H1 (cell line): ENCODE measurements around the gene NDUFS7.

Experiments used
- POLR2A ChIP-seq, 2 experiments: IDR thresholded peaks; 1 replicate in 1 of 2; 2 replicates in 1 of 2; pipeline ENCODE4 v1.6.1; 2011; ENCODE audit warnings: low read depth in 2 of 2, low read length in 2 of 2, mild to moderate bottlenecking in 2 of 2; ENCODE audit errors: control extremely low read depth in 1 of 2
- RAD21 ChIP-seq, 2 experiments: IDR thresholded peaks in 1 of 2; conservative IDR thresholded peaks in 1 of 2; 2 replicates each; pipeline ENCODE4 v1.6.1; 2011; ENCODE audit warnings: low read depth in 2 of 2, low read length in 2 of 2, improper control_type of control experiment in 1 of 2, inconsistent platforms in 1 of 2, mild to moderate bottlenecking in 1 of 2, moderate library complexity in 1 of 2
- RFX5 ChIP-seq: IDR thresholded peaks from 2 replicates; pipeline ENCODE4 v1.6.1; 2011; ENCODE audit warnings: low read depth, low read length, improper control_type of control experiment, borderline replicate concordance
- TAF1 ChIP-seq: IDR thresholded peaks from 2 replicates; pipeline ENCODE4 v1.6.1; 2011; ENCODE audit warnings: mild to moderate bottlenecking, low read depth, low read length
- TF ChIP-seq, protein P1 (sequence below): IDR thresholded peaks from 2 replicates; pipeline ENCODE4 v1.6.1; 2012; ENCODE audit warnings: inconsistent platforms

DNA sequence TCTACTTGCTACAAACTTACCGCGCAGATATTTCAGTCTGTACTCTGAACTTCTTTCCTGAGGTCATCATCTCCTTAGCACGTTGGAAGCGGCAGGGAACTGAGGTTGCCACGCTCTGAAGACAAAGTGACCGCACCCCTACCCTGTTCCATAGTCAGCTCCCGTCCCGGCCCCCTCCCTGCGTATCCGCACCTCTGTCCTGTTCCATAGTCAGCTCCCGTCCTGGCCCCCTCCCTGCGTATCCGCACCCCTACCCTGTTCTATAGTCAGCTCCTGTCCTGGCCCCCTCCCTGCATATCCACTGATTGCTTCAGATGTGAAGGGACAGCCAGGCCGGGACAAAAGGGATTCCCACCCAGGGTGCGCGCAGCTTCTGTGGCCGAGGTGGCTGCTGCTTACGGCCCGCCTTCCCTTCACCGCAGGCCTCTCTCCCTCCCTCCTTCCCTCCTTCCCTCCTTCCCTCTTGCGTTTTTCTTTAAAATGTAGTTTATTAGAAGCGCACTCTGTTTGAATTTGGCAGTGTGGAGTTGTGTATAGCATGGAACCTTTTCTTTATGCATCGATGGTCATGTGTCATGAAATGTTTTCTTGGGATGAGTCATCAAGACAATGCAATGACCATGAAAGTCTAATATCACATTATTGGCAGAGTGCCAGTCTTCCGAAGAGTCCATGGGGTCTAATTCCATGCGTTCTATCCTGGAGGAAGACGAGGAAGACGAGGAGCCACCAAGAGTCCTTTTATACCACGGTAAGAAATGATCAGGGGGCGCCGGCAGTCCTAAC, 21.9 kb upstream of the NDUFS7 start:
- TF ChIP-seq POLR2A (IDR thresholded peaks at IDR 0.05; ENCODE audit: control extremely low read depth in 1 of 2, low read depth in 2 of 2, low read length in 2 of 2): no peak
- no peak for TF ChIP-seq RAD21 (IDR thresholded peaks at IDR 0.05 in 1 of 2, conservative IDR thresholded peaks at IDR 0.05 in 1 of 2; ENCODE audit: low read depth in 2 of 2, low read length in 2 of 2)
- TF ChIP-seq RFX5: no peak
- no peak for TF ChIP-seq TAF1
- TF ChIP-seq, protein P1, sequence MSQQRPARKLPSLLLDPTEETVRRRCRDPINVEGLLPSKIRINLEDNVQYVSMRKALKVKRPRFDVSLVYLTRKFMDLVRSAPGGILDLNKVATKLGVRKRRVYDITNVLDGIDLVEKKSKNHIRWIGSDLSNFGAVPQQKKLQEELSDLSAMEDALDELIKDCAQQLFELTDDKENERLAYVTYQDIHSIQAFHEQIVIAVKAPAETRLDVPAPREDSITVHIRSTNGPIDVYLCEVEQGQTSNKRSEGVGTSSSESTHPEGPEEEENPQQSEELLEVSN: no peak
